Suprapubic skin (tissue), 3 donors: Measurements from ENCODE around the gene KIRREL3.

ENCODE experiments used
- CTCF ChIP-seq, 2 donors: fragments of 200-600 bp in 1 of 2; fragments of 450-650 bp in 1 of 2; sonication (generic) in 1 of 2; IDR thresholded peaks; one replicate each; pipeline ENCODE4 v1.5.1; 2016 to 2019; ENCODE audit warnings: antibody characterized with exemption in 2 of 2, mild to moderate bottlenecking in 1 of 2, moderate library complexity in 1 of 2
- POLR2AphosphoS5 ChIP-seq, 3 donors: sonication (generic); formaldehyde crosslinking; IDR thresholded peaks; one replicate each; pipeline ENCODE4 v1.6.1; 2017; ENCODE audit warnings: antibody characterized with exemption in 3 of 3

GRCh38 chr11:126560221-126560620 is 440.3 kb downstream of the KIRREL3 start:
- TF ChIP-seq CTCF (IDR thresholded peaks at IDR 0.05) (no peak), POLR2AphosphoS5 (IDR thresholded peaks at IDR 0.05) (no peak)
